Hepatocyte (in vitro differentiated cells): ENCODE results near the gene CCNF. TPM values are rescaled to one million over a fixed set of nuclear protein-coding genes. Genes with fewer than 3 reads are reported as not detected.

Experiments used
- DNase-seq: peaks from one replicate; pipeline ENCODE4 v3.0.0-alpha.2; 2016; ENCODE audit warnings: low spot score
- H2AFZ ChIP-seq: fragments of 200-600 bp; sonication (generic); 2 replicates; pipeline ENCODE4 v1.6.0; 2016; ENCODE audit warnings: antibody characterized with exemption, mild to moderate bottlenecking
- H3K27ac ChIP-seq: fragments of 200-600 bp; sonication (generic); 2 replicates; pipeline ENCODE4 v1.5.1; 2016; ENCODE audit warnings: mild to moderate bottlenecking
- H3K27me3 ChIP-seq: fragments of 200-600 bp; sonication (generic); 2 replicates; pipeline ENCODE4 v1.6.1; 2016
- H3K36me3 ChIP-seq: fragments of 200-600 bp; sonication (generic); replicated peaks from 2 replicates; pipeline ENCODE4 v1.5.1; 2016; ENCODE audit warnings: low read depth; ENCODE audit not compliant: insufficient read depth
- H3K4me1 ChIP-seq: fragments of 200-600 bp; sonication (generic); 2 replicates; pipeline ENCODE4 v1.5.1; 2016; ENCODE audit warnings: mild to moderate bottlenecking, moderate library complexity; ENCODE audit not compliant: insufficient read depth
- H3K4me2 ChIP-seq: fragments of 200-600 bp; sonication (generic); 2 replicates; pipeline ENCODE4 v1.6.0; 2016
- H3K4me3 ChIP-seq: fragments of 200-600 bp; sonication (generic); 2 replicates; pipeline ENCODE4 v1.5.1; 2016; ENCODE audit warnings: mild to moderate bottlenecking
- H3K79me2 ChIP-seq: fragments of 200-600 bp; sonication (generic); 2 replicates; pipeline ENCODE4 v1.6.0; 2017; ENCODE audit warnings: mild to moderate bottlenecking
- H3K9me2 ChIP-seq: fragments of 200-600 bp; sonication (generic); replicated peaks from 2 replicates; pipeline ENCODE4 v1.6.0; 2017; ENCODE audit warnings: mild to moderate bottlenecking; ENCODE audit not compliant: insufficient read depth
- H3K9me3 ChIP-seq: fragments of 200-600 bp; sonication (generic); 2 replicates; pipeline ENCODE4 v1.5.1; 2016; ENCODE audit warnings: low read depth, mild to moderate bottlenecking
- H4K20me1 ChIP-seq: fragments of 200-600 bp; sonication (generic); 2 replicates; pipeline ENCODE4 v1.6.0; 2016; ENCODE audit warnings: mild to moderate bottlenecking; ENCODE audit not compliant: insufficient read depth, poor library complexity, severe bottlenecking
- EZH2 ChIP-seq: fragments of 200-600 bp; sonication (generic); IDR thresholded peaks from 2 replicates; pipeline ENCODE4 v1.6.1; 2016; ENCODE audit warnings: antibody characterized with exemption, mild to moderate bottlenecking, borderline replicate concordance
- EZH2phosphoT487 ChIP-seq: fragments of 200-600 bp; sonication (generic); IDR thresholded peaks from one replicate; pipeline ENCODE4 v1.6.1; 2018; ENCODE audit warnings: antibody characterized with exemption, mild to moderate bottlenecking, low read depth, moderate library complexity; ENCODE audit not compliant: unreplicated experiment, severe bottlenecking
- WGBS: methylation state at CpG from one replicate; pipeline ENCODE4 v1.1.6; 2016; ENCODE audit warnings: low lambda C conversion rate; ENCODE audit errors: missing lambda C conversion rate; 5-methylcytosine and 5-hydroxymethylcytosine counted together
- polyA plus RNA-seq: library from polyadenylated mRNA; unstranded; fragments of >200 nt; fragmentation: Nextera tagmentation; extraction: Ambion mirVana; gene quantifications from 2 replicates; pipeline ENCODE4 v1.2.1, GENCODE V29; 2016
- total RNA-seq: library from RNA; depleted of rRNA; stranded (reverse); fragments of >200 nt; gene quantifications from 2 replicates; pipeline ENCODE4 v1.2.3, GENCODE V29; 2014
- TF ChIP-seq, protein P1 (sequence below): fragments of 200-600 bp; sonication (generic); IDR thresholded peaks from 2 replicates; pipeline ENCODE4 v1.5.1; 2016; ENCODE audit warnings: antibody characterized with exemption, mild to moderate bottlenecking; ENCODE audit not compliant: poor library complexity

CCNF gene
- total and polyA plus RNA-seq, 2 experiments from 2014 or later: 4.7 to 6.5 TPM

- H3K4me3 ChIP-seq: no peak overlapping the region
- no peak for TF ChIP-seq EZH2
- TF ChIP-seq EZH2phosphoT487: no peak
- TF ChIP-seq, protein P1, sequence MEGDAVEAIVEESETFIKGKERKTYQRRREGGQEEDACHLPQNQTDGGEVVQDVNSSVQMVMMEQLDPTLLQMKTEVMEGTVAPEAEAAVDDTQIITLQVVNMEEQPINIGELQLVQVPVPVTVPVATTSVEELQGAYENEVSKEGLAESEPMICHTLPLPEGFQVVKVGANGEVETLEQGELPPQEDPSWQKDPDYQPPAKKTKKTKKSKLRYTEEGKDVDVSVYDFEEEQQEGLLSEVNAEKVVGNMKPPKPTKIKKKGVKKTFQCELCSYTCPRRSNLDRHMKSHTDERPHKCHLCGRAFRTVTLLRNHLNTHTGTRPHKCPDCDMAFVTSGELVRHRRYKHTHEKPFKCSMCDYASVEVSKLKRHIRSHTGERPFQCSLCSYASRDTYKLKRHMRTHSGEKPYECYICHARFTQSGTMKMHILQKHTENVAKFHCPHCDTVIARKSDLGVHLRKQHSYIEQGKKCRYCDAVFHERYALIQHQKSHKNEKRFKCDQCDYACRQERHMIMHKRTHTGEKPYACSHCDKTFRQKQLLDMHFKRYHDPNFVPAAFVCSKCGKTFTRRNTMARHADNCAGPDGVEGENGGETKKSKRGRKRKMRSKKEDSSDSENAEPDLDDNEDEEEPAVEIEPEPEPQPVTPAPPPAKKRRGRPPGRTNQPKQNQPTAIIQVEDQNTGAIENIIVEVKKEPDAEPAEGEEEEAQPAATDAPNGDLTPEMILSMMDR: no peak
- H3K9me3 ChIP-seq: no peaks in the 10 kb centered on the region
- H3K9me2 ChIP-seq: no peaks in the 10 kb centered on the region
- H3K36me3 ChIP-seq: no peaks in the 10 kb centered on the region
- peaks cover 45% of the 10 kb centered on the region for H3K4me1 ChIP-seq
- H3K4me2 ChIP-seq: peak overlapping the region; percentile 98
- no peak for DNase-seq
- peaks cover 8% of the 10 kb centered on the region for H3K27me3 ChIP-seq
- 86% methylated on average over 29 of the region's 29 CpGs for WGBS
- H4K20me1 ChIP-seq: no peaks in the 10 kb centered on the region
- H3K79me2 ChIP-seq: no peaks in the 10 kb centered on the region
- H2AFZ ChIP-seq: no peak overlapping the region
- peak overlapping the region; percentile 67 for H3K27ac ChIP-seq
These were observed 37.6 kb downstream of the CCNF start for GRCh38 chr16:2466667-2467527.

- Histone ChIP-seq H3K9me3 (no peaks in the 10 kb centered on the region), H3K36me3 (no peaks in the 10 kb centered on the region), H3K4me2 (peak overlapping the region; percentile 98), H3K4me1 (peaks cover 50% of the 10 kb centered on the region), H3K27me3 (peaks cover 8% of the 10 kb centered on the region), H4K20me1 (no peaks in the 10 kb centered on the region), H3K79me2 (no peaks in the 10 kb centered on the region), H3K27ac (peak overlapping the region; percentile 93), H2AFZ (peak overlapping the region; percentile 6), H3K4me3 (peak overlapping the region; percentile 72), H3K9me2 (no peaks in the 10 kb centered on the region)
- peak; percentile 84 for DNase-seq
- peak; percentile 37 for TF ChIP-seq EZH2
- TF ChIP-seq EZH2phosphoT487: no peak
- TF ChIP-seq, protein P1: peak; percentile 10
- 9% methylated on average over 13 of the region's 80 CpGs for WGBS
These were observed 38.4 kb downstream of the CCNF start for GRCh38 chr16:2467528-2468232.

DNA sequence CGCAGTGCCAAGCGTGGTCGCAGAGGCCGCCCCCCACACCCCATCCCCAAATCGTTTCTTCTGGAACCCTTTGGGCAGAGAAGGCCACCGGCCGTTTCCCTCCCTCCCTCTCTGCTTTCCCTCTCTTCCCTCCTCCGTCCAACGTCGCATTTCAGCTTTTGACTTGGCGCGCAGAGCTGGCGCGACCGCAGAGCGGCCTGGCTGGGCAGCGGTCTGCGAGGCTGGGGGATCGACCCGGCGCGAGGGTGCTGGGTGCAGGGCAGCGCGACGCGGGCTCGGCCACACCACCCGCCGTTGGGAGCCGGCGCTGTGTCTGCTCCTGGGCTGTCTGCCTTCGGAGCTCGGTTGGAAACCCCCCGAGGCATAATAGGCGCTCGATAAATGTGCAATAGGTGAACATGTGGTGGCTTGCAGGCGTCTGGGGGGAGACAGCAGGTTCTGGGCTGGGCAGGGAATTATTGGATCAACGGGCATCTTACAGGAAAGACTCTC is 39.0 kb downstream of the CCNF start:
- H3K9me3 ChIP-seq: no peaks in the 10 kb centered on the region
- peak overlapping the region; percentile 93 for H3K27ac ChIP-seq
- H3K27me3 ChIP-seq: peaks cover 8% of the 10 kb centered on the region
- H3K9me2 ChIP-seq: no peaks in the 10 kb centered on the region
- H2AFZ ChIP-seq: peak overlapping the region; percentile 6
- H3K4me3 ChIP-seq: peak overlapping the region; percentile 72
- H3K4me1 ChIP-seq: peaks cover 55% of the 10 kb centered on the region
- TF ChIP-seq, protein P1: no peak
- TF ChIP-seq EZH2phosphoT487 (no peak), EZH2 (no peak)
- H3K79me2 ChIP-seq: peaks cover 1% of the 10 kb centered on the region
- peak overlapping the region; percentile 98 for H3K4me2 ChIP-seq
- no peaks in the 10 kb centered on the region for H4K20me1 ChIP-seq
- H3K36me3 ChIP-seq: no peaks in the 10 kb centered on the region
- WGBS: 1% methylated on average over 27 of the region's 38 CpGs
- DNase-seq: peak; percentile 48
